Omental fat pad (tissue), 4 donors: ENCODE measurements around the gene PNPLA6. TPM values are rescaled to one million over a fixed set of nuclear protein-coding genes. Genes with fewer than 3 reads are reported as not detected.

Experiments used
- ATAC-seq: fragments of 150-250 bp; one replicate; pipeline ENCODE4 v1.9.1; 2016; ENCODE audit warnings: mild to moderate bottlenecking, moderate library complexity; ENCODE audit not compliant: low FRiP score
- DNase-seq: peaks from one replicate; pipeline ENCODE4 v3.0.0-alpha.2; 2019; ENCODE audit warnings: low spot score
- CTCF ChIP-seq, 3 donors: fragments of 450-650 bp; IDR thresholded peaks; one replicate each; pipeline ENCODE4 v1.5.1; 2016 to 2017; ENCODE audit warnings: antibody characterized with exemption in 3 of 3, mild to moderate bottlenecking in 3 of 3, moderate library complexity in 2 of 3
- total RNA-seq, 4 donors: library from RNA; depleted of rRNA; stranded (reverse); fragments of >200 nt; gene quantifications; one replicate each; pipeline ENCODE4 v1.1.0, GENCODE V29; 2016

PNPLA6 gene
- total RNA-seq, 4 donors from 2014 or later = 50.3 to 92.4 (median 64.6) TPM

- ATAC-seq = no peak
- DNase-seq = no peak
- TF ChIP-seq CTCF (IDR thresholded peaks at IDR 0.05) = no peak
These were observed 65.2 kb downstream of the PNPLA6 start for GRCh38 chr19:7600721-7601120.

GRCh38 chr19:7602240-7602934 lies 66.9 kb downstream of the PNPLA6 start:
- ATAC-seq (no peak), DNase-seq (no peak)
- TF ChIP-seq CTCF (IDR thresholded peaks at IDR 0.05) = no peak

GRCh38 chr19:7602935-7603497 lies 67.5 kb downstream of the PNPLA6 start:
- ATAC-seq = no peak

GRCh38 chr19:7603919-7604318 lies 68.4 kb downstream of the PNPLA6 start:
- ATAC-seq (no peak), DNase-seq (no peak)
- TF ChIP-seq CTCF (IDR thresholded peaks at IDR 0.05) = no peak

More at GRCh38 chr19:7602935-7603497, 67.5 kb downstream of the PNPLA6 start:
- TF ChIP-seq CTCF (IDR thresholded peaks at IDR 0.05) = no peak
- no peak for DNase-seq

- no peak for ATAC-seq
These were observed 70.1 kb downstream of the PNPLA6 start for GRCh38 chr19:7605490-7606222.

GRCh38 chr19:7606289-7606688 lies 70.8 kb downstream of the PNPLA6 start:
- no peak for TF ChIP-seq CTCF (IDR thresholded peaks at IDR 0.05)
- no peak for DNase-seq

More at GRCh38 chr19:7605490-7606222, 70.1 kb downstream of the PNPLA6 start:
- no peak for DNase-seq
- no peak for TF ChIP-seq CTCF (IDR thresholded peaks at IDR 0.05)

More at GRCh38 chr19:7606289-7606688, 70.8 kb downstream of the PNPLA6 start:
- ATAC-seq = no peak
